Stimulated activated CD4-positive, alpha-beta T cell treated with anti-CD3 and anti-CD28 coated beads, Interleukin-4, amount 100 ng/mL, for 48 hours (primary cell): ENCODE data around the gene LSM7.
"Not testable (repeated sequence)": the region's sequence is repeated elsewhere in the genome, so short reads cannot be mapped to it uniquely, and the experiment has no call there.

Experiments used
- DNase-seq, 2 donors: peaks; one replicate each; pipeline ENCODE4 v3.0.0-alpha.2; 2020; ENCODE audit warnings: low read depth in 2 of 2

Gene LSM7

DNA sequence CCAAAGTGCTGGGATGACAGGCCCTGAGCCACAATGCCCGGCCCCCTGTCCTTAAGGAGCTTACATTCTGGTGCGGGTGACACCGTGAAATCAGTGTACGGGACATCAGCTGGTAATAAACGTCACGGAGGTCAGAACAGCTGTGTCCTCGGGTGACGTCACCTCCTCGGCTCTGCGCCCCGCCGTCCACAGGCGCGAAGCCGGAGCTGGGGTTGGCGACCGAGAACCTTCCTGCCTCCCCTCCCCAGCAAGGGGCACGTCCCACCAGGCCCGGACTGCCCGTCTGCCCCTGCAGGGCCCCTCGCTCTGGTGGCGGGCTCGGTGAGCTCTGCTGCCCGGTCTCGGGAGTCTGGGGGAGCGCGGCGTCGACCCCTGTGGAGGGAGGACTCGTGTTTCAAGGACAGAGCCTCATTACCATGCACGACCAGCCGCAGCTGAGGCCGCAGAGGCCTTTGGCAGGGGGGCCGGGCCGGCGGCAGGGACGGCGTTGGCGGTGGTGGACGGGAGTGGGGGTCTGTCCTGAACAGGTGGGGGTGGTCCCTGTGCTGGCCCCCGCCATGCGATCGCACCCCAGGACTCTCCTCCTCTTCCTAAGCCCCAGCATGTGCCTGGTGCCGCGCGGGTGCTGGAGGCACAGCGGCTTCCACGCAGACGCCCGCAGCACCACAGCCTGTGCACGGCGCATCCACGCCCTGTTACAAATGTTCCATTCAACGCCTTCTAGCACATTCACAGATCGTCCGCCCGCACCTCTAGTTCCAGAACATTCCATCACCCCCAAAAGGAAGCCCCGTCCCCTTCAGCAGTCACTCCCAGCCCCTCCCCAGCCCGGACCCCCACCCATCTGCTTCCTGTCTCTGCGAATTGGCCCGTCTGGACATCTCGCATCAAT, 25.8 kb downstream of the LSM7 start:
- no peak for DNase-seq

DNA sequence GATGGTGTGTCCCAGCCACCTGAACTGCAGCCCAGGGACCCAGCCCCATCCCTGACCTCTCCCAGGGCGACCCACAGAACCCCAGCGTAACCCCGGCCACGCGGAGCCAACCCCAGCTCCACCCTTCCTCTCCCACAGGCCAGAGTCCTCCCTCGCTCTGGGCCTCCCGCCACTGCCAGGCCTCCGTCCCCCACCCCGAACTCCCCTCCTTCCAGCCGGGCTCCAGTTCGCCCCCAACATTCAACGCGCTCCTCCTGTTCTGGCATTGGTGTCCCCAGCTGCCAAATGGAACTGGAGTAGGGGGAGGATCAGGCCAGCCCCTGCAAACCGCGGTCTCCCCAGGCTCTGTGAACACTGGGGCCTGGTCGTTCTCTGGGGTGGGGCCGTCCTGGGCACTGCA, 27.9 kb downstream of the LSM7 start:
- DNase-seq: no peak

DNA sequence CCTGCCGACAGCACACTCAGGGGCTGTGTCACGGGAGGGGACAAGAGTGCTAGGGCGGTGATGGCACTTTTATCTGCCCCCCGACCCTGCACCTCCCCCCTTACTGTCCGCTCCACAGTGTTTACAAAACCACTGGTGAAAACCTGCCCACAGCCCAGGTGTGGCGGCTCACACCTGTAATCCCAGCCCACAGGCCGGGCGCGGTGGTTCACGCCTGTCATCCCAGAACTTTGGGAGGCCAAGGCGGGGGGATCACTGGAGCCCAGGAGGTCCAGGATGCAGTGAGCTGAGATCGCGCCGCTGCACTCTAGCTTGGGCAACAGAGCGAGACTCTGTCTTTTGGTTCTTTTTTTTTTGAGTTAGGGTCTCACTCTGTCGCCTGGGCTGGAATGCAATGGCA, 32.2 kb downstream of the LSM7 start:
- DNase-seq: no peak

DNA sequence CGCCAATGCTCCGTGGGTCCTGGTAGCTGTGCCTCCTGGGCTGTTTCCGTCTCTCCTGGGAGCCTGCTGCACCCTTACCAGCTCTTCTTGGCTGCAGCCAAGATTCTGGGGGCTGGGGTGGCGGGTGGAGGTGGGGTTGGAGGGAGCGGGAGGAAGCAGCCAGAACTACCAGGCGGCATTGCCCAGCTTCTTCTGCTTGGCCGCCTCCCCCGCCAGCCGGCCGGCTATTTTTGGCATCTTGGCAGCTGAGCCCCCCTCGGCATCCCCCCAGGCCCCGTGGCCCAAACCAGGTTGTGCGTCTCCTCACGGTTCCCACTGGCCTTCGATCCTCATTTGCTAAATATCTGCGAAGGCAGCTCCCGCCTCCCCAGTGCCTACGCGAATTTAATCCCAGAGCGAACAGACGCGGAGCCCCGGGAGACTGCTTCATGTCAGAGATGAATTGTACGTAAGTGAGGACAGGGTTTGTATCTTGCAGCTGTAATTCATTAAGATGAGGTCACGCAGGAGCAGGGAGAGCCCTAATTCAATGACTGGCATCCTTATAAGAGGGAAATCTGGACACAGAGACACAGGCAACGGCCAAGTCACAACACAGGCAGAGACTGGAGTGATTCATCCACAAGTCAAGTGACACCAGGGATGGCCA, 33.6 kb downstream of the LSM7 start:
- DNase-seq: no peak

- DNase-seq: no peak
Observed at GRCh38 chr19:2291185-2291751, 37.1 kb downstream of the LSM7 start.

DNA sequence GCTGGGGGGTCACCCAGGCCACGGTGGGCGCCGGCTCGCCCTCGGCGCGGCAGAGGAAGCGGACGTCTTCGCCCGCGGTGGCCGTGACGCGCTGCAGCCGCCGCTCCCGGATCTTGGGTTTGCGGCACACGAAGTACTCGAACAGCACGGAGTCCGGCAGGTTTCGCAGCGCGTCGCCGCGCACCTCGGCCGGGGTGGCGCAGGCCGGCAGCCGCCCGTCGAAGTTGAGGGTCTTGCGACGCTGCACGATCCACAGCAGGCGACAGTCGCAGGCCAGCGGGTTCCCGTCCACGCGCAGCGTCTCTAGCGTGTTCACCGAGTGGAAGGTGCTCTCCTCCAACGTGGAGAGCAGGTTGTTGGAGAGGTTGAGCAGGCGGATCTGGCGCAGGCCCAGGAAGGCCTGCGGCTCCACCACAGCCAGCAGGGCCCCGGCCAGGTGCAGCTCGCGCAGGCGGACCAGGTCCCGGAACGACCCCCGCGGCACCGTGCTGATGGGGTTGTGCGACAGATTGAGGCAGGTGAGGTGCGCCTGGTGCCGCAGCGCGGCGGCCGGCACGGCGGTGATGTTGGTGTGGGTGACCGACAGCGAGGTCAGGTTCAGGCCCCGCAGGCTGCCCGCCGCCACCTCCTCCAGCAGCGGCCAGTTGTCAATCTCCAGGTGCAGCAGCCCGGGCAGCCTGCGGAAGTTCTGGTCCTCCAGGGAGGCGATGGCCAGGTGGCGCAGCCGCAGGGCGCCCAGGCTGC, 37.8 kb downstream of the LSM7 start:
- no peak for DNase-seq

GRCh38 chr19:2289714-2290435, 38.5 kb downstream of the LSM7 start:
- no peak for DNase-seq

GRCh38 chr19:2288818-2289713, 39.3 kb downstream of the LSM7 start:
- no peak for DNase-seq

DNA sequence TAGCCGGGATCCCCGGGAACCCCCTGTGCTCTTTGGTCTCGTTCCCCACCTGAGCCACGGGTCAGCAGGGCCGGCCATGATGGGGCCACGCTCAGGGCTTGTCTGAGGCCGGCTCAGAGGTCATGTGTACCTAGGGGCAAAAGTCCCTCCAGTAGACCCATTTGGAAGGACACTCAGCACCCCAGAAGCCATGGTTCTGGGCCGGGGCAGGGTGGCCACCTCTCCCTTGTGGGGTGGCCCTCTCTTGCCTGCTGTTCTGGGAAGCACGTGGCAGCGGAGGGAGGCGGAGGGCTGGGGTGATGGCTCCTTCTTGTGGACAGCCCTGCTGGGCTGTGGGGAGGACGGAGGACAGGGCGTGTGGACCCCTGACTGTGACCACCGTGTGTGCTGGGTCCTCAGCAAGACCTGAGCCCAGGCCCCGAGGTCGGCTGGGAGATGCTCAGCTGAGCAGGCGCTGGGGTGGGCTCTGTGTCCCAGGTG, 40.0 kb downstream of the LSM7 start:
- DNase-seq: no peak

DNA sequence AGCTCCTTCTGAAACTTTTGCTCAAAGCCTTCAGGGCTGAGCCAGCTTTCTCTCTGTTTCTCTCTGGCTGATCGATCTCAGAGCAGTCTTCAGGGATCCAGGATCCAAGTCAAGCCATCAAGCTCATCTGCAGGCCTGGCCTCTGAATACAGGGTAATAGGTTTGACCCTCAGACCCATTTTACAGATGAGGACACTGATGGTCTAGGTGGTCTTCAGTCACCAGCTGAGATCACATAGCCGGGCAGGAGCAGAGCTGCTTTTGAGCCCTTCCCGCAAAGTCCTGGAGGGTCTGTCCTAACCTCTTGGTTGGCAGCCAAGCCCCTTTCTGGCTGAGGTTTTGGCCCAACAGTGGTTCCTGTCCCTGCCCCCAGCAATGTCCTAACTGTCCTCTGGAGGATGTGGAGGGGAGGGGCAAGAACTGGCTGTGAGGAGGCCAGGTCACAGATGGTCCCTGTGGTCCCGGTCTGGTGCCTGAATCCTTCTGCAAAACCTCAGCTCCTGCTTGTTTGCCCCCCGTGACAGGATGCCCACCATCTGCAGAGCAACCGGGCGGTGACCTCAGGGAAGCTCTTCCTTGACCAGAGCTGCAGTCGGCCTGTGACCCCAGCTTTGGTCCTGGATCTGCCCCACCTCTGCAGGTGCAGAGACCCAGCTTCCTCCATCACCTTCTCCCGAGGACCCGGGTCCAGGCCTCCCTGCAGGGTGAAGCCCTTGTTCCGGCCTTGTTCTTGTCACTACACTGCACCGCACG, 40.6 kb downstream of the LSM7 start:
- DNase-seq: no peak

DNA sequence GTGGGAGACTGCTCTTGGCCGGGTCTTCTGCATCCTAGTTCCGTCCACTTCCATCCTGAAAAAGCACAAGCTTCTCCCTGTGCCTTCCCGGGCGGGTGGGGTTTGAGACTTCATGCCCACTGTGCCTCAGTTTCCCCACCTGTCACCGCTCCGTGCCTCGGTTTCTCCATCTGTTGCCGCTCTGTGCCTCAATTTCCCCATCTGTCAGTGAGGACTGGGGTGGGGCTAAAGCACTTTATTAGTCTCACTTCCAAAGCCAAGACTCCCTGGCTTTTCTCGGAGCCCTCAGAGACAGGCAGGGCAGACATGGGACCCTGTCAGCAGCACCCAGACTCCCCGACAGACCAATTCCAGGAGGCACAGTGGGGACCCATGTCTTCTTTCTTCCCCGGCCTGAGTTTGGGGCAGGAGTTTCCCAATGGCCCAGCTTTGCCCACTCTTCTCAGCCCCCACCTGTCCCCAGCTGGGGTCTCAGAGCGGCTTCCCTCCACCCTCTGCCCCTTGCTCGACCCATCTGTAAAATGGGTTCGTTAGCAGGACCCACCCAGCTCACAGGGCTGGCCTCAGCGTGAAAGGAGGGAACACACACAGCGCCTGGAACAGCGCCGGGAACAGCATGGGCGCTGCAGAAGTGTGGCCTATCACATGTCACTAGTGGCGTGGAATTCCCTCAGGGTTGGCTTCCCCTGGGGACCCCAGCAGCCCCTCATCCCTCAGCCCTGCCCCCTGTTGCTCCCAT, 41.8 kb downstream of the LSM7 start:
- no peak for DNase-seq

DNA sequence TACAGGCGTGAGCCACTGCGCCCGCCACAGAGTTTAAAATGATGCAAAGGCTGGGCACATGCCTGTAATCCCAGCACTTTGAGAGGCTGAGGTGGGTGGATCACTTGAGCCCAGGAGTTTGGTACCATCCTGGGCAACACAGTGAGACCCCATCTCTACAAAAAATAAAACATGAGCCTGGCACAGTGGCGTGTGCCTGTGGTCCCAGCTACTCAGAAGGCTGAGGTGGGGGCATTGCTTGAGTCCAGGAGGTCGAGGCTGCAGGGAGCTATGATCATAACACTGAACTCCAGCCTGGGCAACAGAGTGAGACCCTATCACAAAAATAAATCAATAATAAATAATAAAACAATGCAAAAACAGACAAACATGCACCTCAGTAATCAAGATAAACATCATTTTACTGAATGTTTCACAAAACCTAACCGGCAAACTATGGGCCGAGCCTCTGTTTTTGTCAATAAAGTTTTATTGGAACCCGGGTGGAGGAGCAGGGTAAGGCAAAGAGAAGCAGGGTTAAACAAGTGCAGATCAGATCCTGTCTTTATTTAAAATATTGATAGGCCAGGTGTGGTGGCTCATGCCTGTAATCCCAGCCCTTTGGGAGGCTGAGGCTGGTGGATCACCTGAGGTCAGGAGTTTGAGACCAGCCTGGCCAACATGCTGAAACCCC, 44.4 kb downstream of the LSM7 start:
- DNase-seq: no peak

DNA sequence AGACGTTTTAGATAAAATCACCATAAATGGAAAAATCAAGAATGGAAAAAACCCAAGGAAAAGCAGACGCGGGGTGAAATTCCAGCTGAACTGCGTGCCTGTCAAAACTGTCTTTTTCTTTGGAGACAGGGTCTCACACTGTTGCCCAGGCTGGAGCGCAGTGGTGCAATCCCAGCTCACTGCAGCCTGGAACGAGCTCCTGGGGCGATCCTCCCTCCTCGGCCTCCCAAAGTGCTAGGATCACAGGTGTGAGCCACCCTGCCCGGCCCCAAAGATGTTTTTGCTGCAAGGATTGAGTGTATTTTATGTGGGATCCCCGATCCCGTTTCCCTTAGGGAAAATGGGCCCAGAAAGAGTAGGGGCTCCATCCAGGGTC, 45.5 kb downstream of the LSM7 start:
- DNase-seq: no peak

GRCh38 chr19:2282062-2282861, 46.1 kb downstream of the LSM7 start, which contains the start of gene PEAK3:
Gene PEAK3, minus strand, starts transcription at chr19:2282175. Its CDS starts 1,244 bp downstream, at chr19:2280931.
- DNase-seq: no peak

DNA sequence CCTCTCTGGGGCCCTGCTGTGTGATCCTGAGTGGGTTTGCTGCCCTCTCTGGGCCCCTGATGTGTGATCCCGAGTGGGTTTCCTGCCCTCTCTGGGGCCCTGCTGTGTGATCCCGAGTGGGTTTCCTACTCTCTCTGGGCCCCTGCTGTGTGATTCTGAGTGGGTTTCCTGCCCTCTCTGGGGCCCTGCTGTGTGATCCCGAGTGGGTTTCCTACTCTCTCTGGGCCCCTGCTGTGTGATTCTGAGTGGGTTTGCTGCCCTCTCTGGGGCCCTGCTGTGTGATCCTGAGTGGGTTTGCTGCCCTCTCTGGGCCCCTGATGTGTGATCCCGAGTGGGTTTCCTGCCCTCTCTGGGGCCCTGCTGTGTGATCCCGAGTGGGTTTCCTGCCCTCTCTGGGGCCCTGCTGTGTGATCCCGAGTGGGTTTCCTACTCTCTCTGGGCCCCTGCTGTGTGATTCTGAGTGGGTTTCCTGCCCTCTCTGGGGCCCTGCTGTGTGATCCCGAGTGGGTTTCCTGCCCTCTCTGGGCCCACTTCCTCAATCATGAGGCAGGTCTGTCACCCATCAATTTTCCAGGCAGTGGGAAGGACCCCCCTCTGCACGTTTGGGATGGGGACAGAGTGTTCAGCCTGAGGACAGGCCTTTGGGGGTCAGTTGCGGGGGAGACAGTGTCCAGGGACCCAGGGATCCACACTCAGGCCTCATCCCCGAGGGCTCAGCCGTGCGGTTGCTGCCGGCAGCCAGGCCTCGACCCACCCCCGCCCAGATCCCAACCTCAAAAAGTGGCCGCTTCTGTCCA, 46.9 kb downstream of the LSM7 start:
- DNase-seq: not testable (repeated sequence)

- DNase-seq: no peak
Observed at GRCh38 chr19:2280633-2281264, 47.6 kb downstream of the LSM7 start.
